PC-3 (cell line): ENCODE data around the gene PKP1. TPM values are rescaled to one million over a fixed set of nuclear protein-coding genes. Genes with fewer than 3 reads are reported as not detected.

Source experiments
- ATAC-seq: fragments of 200-7000 bp; cut with Tn5 transposase; 2 replicates; pipeline ENCODE4 v1.9.1; 2020; ENCODE audit warnings: mild to moderate bottlenecking, moderate library complexity
- BruUV-seq: library from RNA; stranded (reverse); fragments of 400-500 nt; replicated peaks from 2 replicates; lab custom pipeline; 2021; lab: Mats Ljungman, UMichigan
- CTCF ChIA-PET: fragments of 300-600 bp; sonication (Branson Sonifier 250); formaldehyde crosslinking; loops from one replicate; lab custom pipeline; 2022; ENCODE audit warnings: antibody characterized with exemption; lab: Charles Lee
- POLR2A ChIA-PET: fragments of 300-600 bp; sonication (Branson Sonifier 250); formaldehyde crosslinking; loops from one replicate; lab custom pipeline; 2022; ENCODE audit warnings: antibody characterized with exemption; ENCODE audit not compliant: unreplicated experiment; lab: Charles Lee
- DNase-seq: peaks from one replicate; pipeline ENCODE4 v3.0.0-alpha.2; 2015
- H2AFZ ChIP-seq: fragments of 300-600 bp; sonication (generic); 2 replicates; pipeline ENCODE4 v1.6.0; 2016; ENCODE audit warnings: antibody characterized with exemption, low read length
- H3F3A ChIP-seq: fragments of 300-600 bp; sonication (generic); one replicate; pipeline ENCODE4 v1.6.0; 2017; ENCODE audit warnings: antibody characterized with exemption, low read length, control low read depth, mild to moderate bottlenecking; ENCODE audit not compliant: unreplicated experiment
- H3K27ac ChIP-seq: fragments of 300-600 bp; sonication (generic); 2 replicates; pipeline ENCODE4 v1.5.1; 2016; ENCODE audit warnings: mild to moderate bottlenecking, low read length
- H3K27me3 ChIP-seq: fragments of 300-600 bp; sonication (generic); 2 replicates; pipeline ENCODE4 v1.6.1; 2016; ENCODE audit warnings: low read length, mixed read lengths
- H3K36me3 ChIP-seq: fragments of 300-600 bp; sonication (generic); 2 replicates; pipeline ENCODE4 v1.6.1; 2016; ENCODE audit warnings: low read depth, mixed run types, low read length, mixed read lengths
- H3K4me1 ChIP-seq: fragments of 300-600 bp; sonication (generic); 2 replicates; pipeline ENCODE4 v1.5.1; 2016; ENCODE audit warnings: low read length; ENCODE audit not compliant: insufficient read depth
- H3K4me2 ChIP-seq: fragments of 300-600 bp; sonication (generic); 2 replicates; pipeline ENCODE4 v1.6.0; 2016; ENCODE audit warnings: low read length
- H3K4me3 ChIP-seq: fragments of 300-600 bp; sonication (generic); 2 replicates; pipeline ENCODE4 v1.5.1; 2016; ENCODE audit warnings: mild to moderate bottlenecking, low read length, mixed read lengths
- H3K79me2 ChIP-seq: fragments of 300-600 bp; sonication (generic); 2 replicates; pipeline ENCODE4 v1.6.1; 2017; ENCODE audit warnings: low read length, mixed read lengths
- H3K9ac ChIP-seq: fragments of 300-600 bp; sonication (generic); 2 replicates; pipeline ENCODE4 v1.6.0; 2016; ENCODE audit warnings: mild to moderate bottlenecking, low read length
- H3K9me2 ChIP-seq: fragments of 300-600 bp; sonication (generic); replicated peaks from 2 replicates; pipeline ENCODE4 v1.6.1; 2016; ENCODE audit warnings: mixed run types, low read length, mixed read lengths
- H3K9me3 ChIP-seq: fragments of 300-600 bp; sonication (generic); 2 replicates; pipeline ENCODE4 v1.6.1; 2016; ENCODE audit warnings: low read length, mixed read lengths
- H4K20me1 ChIP-seq: fragments of 300-600 bp; sonication (generic); 2 replicates; pipeline ENCODE4 v1.6.1; 2016; ENCODE audit warnings: low read length, mixed read lengths
- CTCF ChIP-seq: fragments of 300-600 bp; sonication (generic); conservative IDR thresholded peaks from 2 replicates; pipeline ENCODE4 v1.5.1; 2017; ENCODE audit warnings: antibody characterized with exemption, low read depth, mild to moderate bottlenecking, low read length
- EZH2 ChIP-seq: fragments of 300-600 bp; sonication (generic); IDR thresholded peaks from one replicate; pipeline ENCODE4 v1.6.1; 2017; ENCODE audit warnings: antibody characterized with exemption, mild to moderate bottlenecking, low read length; ENCODE audit not compliant: unreplicated experiment
- EZH2phosphoT487 ChIP-seq: fragments of 300-600 bp; sonication (generic); IDR thresholded peaks from 2 replicates; pipeline ENCODE4 v1.6.1; 2018; ENCODE audit warnings: mild to moderate bottlenecking, antibody characterized with exemption, low read length, borderline replicate concordance
- intact Hi-C: fragments of 100-400 bp; cut with micrococcal nuclease; formaldehyde crosslinking; loops from 2 replicates; pipeline ENCODE4 v1.9.0; 2023
- total RNA-seq: library from RNA; depleted of rRNA; stranded (reverse); fragments of >200 nt; gene quantifications from 2 replicates; pipeline ENCODE4 v1.2.3, GENCODE V29; 2014

Gene PKP1
- total RNA-seq, 1 experiment from 2014 or later, result 211 TPM

GRCh38 chr1:201345081-201345355 lies 61.7 kb downstream of the PKP1 start:
- H3K27ac ChIP-seq, result no peak overlapping the region
- no peaks in the 10 kb centered on the region for H3K27me3 ChIP-seq
- no peak overlapping the region for H3K4me3 ChIP-seq
- ChIA-PET CTCF (interaction anchor here (3.8 kb wide), 1 partner anchor 36 kb away, joined by 14 read pairs; no protein-coding TSS in a partner anchor), POLR2A (no interaction called here)
- no peak overlapping the region for H3K4me2 ChIP-seq
- 0 out of 2 replicates have a peak, but pooled peaks cover 4% of the 10 kb centered on the region for H3K36me3 ChIP-seq
- no peak for ATAC-seq
- no peak overlapping the region for H3K9ac ChIP-seq
- peaks cover 10% of the 10 kb centered on the region for H3K9me3 ChIP-seq
- H4K20me1 ChIP-seq, result no peaks in the 10 kb centered on the region
- no peak for DNase-seq
- H3F3A ChIP-seq, result no peaks in the 10 kb centered on the region
- peaks cover 22% of the 10 kb centered on the region for H3K4me1 ChIP-seq
- 0 out of 2 replicates have a peak, but pooled peaks cover 3% of the 10 kb centered on the region for H3K9me2 ChIP-seq
- intact Hi-C loops, result loop anchor here (5.0 kb wide), 1 partner anchor 218 kb away; the partner anchor contains the start of gene ASCL5
- H3K79me2 ChIP-seq, result no peaks in the 10 kb centered on the region
- no TSS peak for BruUV-seq
- H2AFZ ChIP-seq, result no peak overlapping the region
- no peak for TF ChIP-seq EZH2phosphoT487
- TF ChIP-seq EZH2, result no peak
- no peak for TF ChIP-seq CTCF

- ChIA-PET POLR2A (interaction anchor here (0.6 to 0.8 kb wide), 4 partner anchors 35 to 48 kb away, joined by 4 to 19 read pairs (median 8); no protein-coding TSS in a partner anchor), CTCF (interaction anchor here (0.5 to 3.8 kb wide), 26 partner anchors 12 to 267 kb away, joined by 3 to 14 read pairs (median 6); partner anchors contain the start of gene PKP1)
- TF ChIP-seq CTCF (peak; percentile 99), EZH2 (no peak), EZH2phosphoT487 (no peak)
- Histone ChIP-seq H2AFZ (peak overlapping the region; percentile 60), H3K4me2 (peak overlapping the region; percentile 58), H3K36me3 (0 out of 2 replicates have a peak, but pooled peaks cover 4% of the 10 kb centered on the region), H3F3A (no peaks in the 10 kb centered on the region), H3K9me2 (0 out of 2 replicates have a peak, but pooled peaks cover 3% of the 10 kb centered on the region), H4K20me1 (no peaks in the 10 kb centered on the region), H3K9me3 (peaks cover 10% of the 10 kb centered on the region), H3K9ac (no peak overlapping the region), H3K4me1 (peaks cover 22% of the 10 kb centered on the region), H3K27ac (peak overlapping the region; percentile 6), H3K4me3 (peak overlapping the region; percentile 6; the same call in 1 of the 2 replicates), H3K27me3 (no peaks in the 10 kb centered on the region), H3K79me2 (no peaks in the 10 kb centered on the region)
- peak; percentile 74 for ATAC-seq
- BruUV-seq, result no TSS peak
- intact Hi-C loops, result loop anchor here (1.0 to 5.0 kb wide), 6 partner anchors 37 to 219 kb away; partner anchors contain the start of genes ASCL5 and PKP1
- peak; percentile 98 for DNase-seq
Observed at GRCh38 chr1:201346337-201346939, 63.1 kb downstream of the PKP1 start.
